GM12875 (cell line): ENCODE data around the gene TMC1.

Source experiments
- H3K4me3 ChIP-seq: one replicate; pipeline ENCODE4 v1.5.1; 2011; ENCODE audit warnings: low read depth, low read length, control low read depth
- CTCF ChIP-seq: IDR thresholded peaks from 2 replicates; pipeline ENCODE4 v1.5.1; 2011; ENCODE audit warnings: low read depth, mild to moderate bottlenecking, control low read depth, inconsistent platforms, low read length, moderate library complexity, borderline replicate concordance; ENCODE audit not compliant: insufficient read depth

The TMC1 gene

GRCh38 chr9:72680593-72681282 is 159.3 kb downstream of the TMC1 start:
- H3K4me3 ChIP-seq = no peak overlapping the region
- TF ChIP-seq CTCF = no peak

- no peak for TF ChIP-seq CTCF
- H3K4me3 ChIP-seq = no peak overlapping the region
Observed at GRCh38 chr9:72681283-72681630, 159.8 kb downstream of the TMC1 start.

- H3K4me3 ChIP-seq = no peak overlapping the region
- TF ChIP-seq CTCF = no peak
Observed at GRCh38 chr9:72684615-72685014, 163.2 kb downstream of the TMC1 start.

- no peak for TF ChIP-seq CTCF
- H3K4me3 ChIP-seq = no peak overlapping the region
Observed at GRCh38 chr9:72685911-72686310, 164.5 kb downstream of the TMC1 start.

- no peak for TF ChIP-seq CTCF
- H3K4me3 ChIP-seq = no peak overlapping the region
Observed at GRCh38 chr9:72687331-72687730, 165.9 kb downstream of the TMC1 start.

GRCh38 chr9:72691671-72692070 is 170.3 kb downstream of the TMC1 start:
- no peak overlapping the region for H3K4me3 ChIP-seq
- TF ChIP-seq CTCF = no peak

GRCh38 chr9:72695365-72695764 is 174.0 kb downstream of the TMC1 start:
- H3K4me3 ChIP-seq = no peak overlapping the region
- no peak for TF ChIP-seq CTCF
